Erythroblast (primary cell): ENCODE data around the gene ACSL1.

Source experiments
- GATA1 ChIP-seq: IDR thresholded peaks from 2 replicates; pipeline ENCODE4 v1.6.1; 2011; ENCODE audit warnings: low read depth, mild to moderate bottlenecking, control low read depth, low read length, moderate library complexity
- POLR2A ChIP-seq: IDR thresholded peaks from 2 replicates; pipeline ENCODE4 v1.6.1; 2011; ENCODE audit warnings: mild to moderate bottlenecking, low read length

DNA sequence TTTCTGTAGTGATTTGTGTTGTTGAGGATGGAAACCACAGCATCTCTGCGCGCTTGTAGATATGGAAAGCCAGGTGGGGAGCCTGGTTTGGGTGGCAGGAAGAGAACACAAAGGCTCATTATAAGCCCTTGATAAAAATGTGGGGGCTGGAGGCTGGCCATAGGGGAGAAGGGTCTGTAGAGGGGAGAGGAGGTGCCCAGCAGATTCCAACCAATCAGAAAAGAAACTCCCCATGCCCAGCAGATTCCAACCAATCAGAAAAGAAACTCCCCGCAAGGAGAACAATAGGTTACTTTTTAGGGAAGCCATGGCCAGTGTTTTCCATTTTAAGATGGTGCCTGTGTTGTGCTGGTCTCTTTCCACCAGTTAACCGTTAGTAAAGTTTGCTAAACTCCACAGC, 82.1 kb downstream of the ACSL1 start:
- TF ChIP-seq POLR2A = no peak
- TF ChIP-seq GATA1 = no peak
